ENCODE data around the gene ADARB2. TPM values are rescaled to one million over a fixed set of nuclear protein-coding genes. Genes with fewer than 3 reads are reported as not detected.
"Not testable (repeated sequence)": the region's sequence is repeated elsewhere in the genome, so short reads cannot be mapped to it uniquely, and the experiment has no call there.

Gene ADARB2
- total RNA-seq, 1 donor from 2014 or later, result 1.3 TPM

DNA sequence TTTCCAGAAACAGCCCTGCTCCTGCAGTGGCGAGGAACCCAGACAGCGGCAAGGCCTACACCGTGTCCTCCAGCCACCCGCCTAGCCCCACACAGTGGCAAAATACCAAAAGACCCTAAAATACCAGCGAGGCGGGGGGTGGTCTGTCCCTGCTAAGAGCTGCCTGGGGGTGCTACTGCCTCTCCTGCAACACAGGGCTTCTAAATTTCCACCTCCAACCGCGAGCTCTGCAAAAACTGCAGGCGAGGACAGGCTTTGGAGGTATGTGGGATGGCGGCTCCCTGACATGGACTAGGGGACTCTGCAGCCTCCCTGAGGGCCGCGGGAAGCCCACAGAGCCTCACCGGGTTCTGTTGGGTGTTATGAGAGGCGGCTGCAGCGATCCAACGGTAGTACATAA, 558.8 kb downstream of the ADARB2 start:
- no peak for DNase-seq (ENCODE audit: low spot score)

DNA sequence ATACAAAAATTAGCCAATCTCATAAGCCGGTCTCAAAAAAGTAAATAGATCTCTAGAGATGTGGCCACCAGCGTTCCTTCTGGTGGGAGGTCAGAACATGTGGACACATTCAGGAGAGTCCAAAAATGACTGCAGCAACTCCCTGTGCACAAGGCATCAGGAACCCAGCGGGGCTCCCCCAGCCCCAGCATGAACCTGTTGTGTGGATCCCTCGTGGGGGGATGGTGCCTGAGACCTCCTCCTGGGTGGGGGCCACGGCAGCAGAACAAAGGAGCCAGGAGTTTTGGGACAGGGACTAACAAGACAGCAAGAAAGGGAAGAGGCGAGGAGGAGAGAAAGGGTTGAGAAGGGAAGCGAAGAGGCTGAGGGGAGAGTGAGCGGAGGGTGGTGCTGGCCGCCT, 559.4 kb downstream of the ADARB2 start:
- DNase-seq (ENCODE audit: low spot score), result no peak

DNA sequence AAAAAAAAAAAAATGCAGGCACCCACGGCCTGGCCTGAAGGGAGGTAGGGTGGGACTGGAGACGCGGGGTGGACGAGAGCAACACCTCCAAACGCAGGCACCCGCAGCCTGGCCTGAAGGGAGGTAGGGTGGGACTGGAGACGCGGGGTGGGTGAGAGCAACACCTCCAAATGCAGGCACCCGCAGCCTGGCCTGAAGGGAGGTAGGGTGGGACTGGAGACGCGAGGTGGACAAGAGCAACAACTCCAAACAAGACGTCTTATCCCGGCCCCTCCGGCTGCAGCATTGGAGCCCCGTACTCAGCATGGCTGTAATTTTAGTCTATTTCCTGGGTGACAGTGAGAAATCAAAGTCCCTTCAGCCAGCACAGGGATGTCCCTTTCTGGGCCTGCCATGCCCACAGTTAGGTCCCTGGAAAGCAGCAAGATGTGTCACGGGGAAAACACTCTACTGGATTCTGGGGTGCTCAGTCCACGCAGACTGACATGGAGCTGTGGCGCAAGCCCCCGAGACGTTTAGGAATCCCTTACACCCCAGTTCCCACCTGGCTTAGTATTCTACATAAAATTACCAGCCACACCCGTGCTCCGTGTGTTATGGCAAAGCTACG, 561.3 kb downstream of the ADARB2 start:
- no peak for DNase-seq (ENCODE audit: low spot score)

DNA sequence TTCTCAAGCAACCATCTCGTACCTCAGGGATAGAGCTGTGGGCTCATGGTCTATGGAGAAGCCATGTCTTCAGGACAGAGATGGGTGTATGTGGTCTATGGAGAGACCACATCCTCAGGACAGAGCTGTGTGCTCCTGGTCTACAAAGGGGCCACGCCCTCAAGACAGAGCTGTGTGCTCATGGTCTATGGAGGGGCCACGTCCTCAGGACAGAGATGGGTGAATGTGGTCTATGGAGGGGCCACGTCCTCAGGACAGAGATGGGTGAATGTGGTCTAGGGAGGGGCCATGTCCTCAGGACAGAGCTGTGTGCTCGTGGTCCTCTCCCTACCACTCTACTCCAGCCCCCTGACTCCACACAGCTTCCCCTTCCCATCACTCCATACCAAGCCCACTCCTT, 563.3 kb downstream of the ADARB2 start:
- DNase-seq (ENCODE audit: low spot score), result no peak

DNA sequence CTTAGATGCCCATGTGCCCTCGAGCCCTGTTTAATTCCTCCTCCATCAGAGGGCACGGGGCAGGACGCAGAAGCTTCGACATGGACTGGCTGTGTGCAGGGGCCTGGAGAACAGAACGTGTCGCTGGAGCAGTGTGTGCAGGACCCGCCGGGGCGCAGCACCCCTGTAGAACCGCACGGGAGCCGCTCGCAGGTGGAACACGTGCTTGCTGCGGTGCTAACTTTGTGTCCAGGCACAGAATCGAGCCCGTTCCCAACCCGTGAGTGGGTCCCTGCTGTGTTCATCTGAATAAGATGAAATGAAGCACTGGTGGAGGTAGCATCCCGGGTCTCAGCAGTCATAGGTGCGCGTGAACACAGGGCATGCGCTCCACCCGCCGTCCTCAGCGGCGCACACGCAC, 564.2 kb downstream of the ADARB2 start:
- no peak for DNase-seq (ENCODE audit: low spot score)

DNA sequence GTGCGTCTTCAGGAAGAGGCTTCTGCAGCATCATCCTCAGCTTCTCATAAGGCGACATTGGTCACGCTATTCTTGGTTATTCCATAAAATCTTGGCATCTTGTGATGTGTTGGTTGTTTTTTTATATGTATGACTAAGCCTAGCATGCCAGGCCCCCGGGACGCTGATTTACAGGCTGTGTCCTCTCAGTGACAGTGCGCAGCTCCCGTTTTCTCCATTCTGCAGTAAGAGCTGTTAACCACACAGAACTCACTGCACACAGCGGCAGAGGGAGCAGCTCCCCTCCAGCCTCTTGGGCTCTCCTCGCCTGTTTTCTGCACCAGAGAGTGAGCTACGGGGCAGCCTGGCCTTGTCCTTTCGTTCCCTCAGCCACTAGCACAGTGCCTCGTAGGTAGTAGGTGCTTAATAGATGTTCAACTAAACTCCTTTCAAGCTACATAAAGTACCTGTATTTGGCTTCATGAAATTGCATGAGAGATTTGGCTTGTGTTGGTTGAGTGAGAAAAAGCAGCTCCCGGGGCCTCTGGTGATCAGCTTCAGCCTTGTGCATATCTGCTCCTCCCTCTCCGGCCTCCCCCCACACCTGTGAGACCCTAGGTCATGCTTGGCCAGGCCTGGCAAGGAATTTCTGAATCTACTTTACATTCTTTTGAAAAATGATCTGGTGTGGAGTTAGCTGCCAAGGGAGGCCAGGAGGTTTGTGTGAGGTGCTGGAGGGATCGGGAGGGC, 564.9 kb downstream of the ADARB2 start:
- DNase-seq (ENCODE audit: low spot score), result no peak

DNA sequence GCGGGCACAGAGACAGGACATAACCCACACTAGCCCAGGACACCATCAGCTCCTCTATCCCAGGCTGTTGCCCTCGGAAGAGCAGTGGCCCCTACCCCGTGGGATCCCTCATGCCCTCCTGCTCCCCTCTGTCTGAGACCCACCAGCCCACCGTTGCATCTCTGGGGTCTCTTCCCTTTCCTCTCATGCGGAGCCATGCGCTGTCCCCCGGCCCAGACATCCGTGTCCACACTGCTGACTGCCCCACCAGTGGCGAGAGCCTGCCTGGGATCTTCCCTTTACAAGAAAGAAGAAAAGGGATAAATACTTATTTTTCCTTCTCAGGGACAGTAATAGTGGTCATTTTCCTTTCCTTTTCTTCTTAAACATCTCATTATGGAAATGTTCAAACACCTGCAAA, 565.7 kb downstream of the ADARB2 start:
- DNase-seq (ENCODE audit: low spot score), result no peak

DNA sequence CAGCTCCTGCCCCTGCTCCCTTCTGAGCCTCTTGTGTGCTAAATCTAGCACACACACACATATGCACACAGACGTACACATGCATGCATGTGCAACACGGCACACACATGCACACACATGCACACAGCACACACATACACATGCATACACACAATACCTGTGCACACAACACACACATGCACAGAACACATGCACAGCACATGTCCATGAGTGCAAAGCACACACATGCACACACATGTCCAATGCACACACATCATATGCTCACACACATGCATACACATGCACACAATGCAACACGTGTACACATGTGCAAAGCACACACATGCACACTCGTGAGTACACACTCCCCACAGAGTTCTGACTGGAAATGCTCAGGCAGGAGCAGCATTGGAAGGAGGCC, 566.1 kb downstream of the ADARB2 start:
- DNase-seq (ENCODE audit: low spot score), result no peak

DNA sequence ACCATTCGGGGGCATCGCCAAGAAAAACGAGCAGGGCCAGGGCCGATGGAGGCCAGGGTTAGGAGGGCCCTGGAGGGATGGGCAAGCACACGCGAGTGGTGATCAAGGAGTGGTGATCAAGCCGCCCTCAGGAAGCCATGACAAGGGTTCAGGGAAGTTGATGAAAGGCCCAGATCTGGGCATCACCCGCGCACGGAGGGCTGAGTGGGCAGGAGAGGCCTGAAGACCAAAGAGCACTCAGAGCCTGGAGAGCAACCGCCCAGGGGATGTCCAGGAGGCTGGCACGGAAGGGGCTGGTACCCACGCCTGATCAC, 566.5 kb downstream of the ADARB2 start:
- no peak for DNase-seq (ENCODE audit: low spot score)

DNA sequence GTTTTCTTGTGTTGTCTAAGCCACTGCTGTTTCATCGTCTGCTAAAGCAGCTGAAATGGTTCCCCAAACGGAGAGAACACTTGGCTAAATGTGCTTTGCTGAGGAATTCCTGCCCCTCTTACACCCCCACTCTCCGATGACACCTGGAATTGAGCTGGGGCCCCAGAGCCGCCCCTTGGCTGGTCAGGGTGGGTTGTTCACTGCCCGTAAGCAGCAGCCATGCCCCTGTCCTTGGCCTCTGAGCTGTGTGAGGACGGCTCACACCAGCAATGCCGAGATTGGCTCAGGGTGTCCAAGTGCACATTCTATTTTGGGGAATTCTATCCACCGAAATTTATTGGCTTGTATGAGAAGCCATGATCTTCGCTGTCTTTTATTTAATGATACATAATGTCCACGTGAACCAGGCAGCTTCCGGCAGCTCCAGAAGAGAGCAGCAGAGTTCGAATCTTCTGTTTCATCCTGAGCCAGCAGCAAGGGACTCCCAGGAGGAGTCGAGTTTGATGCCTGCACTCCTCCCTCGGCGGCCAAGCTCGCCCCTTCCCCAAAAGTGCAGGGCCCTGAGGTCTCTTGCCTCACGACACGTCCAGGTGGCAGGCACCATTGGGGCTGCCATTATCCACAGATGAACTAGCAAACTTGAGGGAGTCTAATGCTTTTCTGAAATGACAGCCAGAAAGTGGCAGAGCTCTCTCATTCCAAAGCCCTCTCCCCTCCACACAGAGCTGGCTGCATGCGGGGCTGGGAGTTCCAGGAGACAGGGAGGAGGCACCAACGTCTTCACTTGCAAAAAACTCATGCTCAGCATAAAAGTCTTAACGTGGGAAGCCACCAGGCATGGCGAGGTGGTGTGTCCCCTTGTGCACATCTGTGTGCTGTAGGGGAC, 567.1 kb downstream of the ADARB2 start:
- no peak for DNase-seq (ENCODE audit: low spot score)

DNA sequence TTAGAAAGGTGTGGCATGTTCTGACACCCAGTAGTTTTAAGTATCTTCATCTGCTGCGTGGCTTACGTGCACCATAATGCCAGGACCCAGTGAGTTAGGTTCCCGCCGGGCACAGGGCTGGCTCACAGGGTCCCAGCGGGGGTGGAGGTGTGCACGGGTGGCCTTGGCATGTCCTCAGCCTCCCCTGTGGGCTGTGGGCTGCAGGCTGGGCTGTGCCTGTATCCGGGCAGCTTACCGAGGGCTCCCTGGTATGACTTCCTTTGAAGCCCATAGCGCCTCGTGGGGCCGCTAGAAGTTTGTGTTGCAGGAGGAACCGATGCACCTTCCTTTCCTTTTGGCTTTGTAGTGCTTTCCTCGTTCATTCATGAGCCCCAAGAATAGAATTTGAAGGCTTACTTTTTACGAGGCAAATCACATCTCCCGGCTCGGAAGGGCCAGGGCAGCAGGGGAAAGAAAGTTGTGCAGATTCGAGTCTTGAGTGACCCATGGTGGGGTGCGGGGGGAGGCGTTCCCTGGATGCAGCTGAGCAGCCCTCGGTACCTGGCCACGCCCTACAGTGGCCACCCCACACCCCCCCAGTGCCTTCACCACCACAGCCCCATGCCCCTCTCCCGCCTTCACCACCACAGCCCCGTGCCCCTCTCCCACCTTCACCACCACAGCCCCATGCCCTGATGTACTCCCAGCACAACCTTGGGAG, 568.0 kb downstream of the ADARB2 start:
- no peak for DNase-seq (ENCODE audit: low spot score)

DNA sequence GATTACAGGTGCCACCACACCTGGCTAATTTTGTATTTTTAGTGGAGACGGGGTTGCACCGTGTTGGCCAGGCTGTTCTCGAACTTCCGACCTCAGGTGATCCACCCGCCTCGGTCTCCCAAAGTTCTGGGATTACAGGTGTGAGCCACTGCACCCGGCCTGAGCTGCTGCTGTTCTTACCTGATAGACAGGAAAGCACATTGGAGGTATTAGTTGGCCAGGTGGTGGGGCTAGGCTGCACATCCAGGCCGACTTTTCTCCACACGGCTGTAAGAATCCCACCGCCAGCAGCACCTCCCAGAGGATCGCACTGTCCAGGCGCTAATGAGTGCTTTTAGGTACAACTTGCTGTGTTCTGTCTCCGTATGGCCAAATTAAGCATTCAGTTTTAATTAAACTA, 568.6 kb downstream of the ADARB2 start:
- DNase-seq (ENCODE audit: low spot score), result no peak

DNA sequence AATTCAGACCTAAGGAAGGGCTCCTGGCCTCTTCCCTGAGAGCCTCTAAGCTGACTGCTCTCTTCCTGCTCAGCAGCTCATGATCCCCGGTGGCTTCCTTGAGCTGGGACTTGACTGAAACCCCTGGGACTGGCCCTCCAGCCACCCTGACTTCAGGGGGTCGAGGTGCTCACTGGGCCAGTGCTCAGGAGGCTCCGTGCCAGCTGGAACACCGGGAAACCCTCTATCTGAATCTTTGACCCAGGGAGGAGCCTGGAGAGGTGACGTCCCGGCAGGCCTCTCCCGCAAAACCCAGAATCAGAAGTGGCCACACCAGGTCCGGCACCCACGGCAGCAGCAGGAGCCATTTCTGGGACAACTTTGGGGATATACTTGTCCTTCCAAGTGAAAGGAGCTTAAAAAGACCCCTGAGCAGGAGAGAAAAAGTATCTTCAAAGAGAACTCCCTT, 570.5 kb downstream of the ADARB2 start:
- no peak for DNase-seq (ENCODE audit: low spot score)

DNA sequence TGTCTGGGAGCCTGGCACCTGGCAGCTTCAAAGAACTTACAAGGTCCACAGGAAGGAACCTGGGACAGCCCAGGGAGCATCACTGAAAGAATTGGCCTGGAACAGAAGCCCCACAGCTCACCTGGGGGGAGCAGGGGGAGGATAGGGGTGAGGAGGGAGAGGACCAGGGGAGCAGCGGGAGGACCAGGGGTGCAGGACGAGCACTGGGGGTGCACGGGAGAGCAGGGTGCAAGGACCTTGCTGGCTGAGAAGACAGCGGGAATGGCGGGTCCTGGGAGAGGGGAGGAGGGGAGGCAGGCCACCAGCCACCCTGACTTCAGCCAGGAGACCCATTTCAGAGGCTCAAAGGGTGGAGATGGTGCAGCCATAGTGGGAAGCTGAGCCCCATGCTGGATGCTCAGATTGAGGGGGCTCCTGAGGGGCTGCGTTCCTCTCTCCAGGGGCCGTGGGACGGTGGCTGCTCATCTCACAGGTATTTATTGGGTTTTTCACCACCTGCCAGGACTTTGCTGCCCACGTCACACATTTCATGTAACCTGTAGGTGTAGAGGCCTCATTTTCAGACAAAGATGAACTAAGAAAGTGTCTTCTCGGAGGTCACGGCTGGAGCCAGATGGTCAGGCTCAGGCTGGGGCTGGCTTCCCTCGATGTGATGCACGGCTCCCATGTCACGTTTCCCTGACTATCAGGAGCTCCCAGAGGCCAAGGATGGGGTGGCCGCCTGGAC, 571.1 kb downstream of the ADARB2 start:
- DNase-seq (ENCODE audit: low spot score), result no peak

DNA sequence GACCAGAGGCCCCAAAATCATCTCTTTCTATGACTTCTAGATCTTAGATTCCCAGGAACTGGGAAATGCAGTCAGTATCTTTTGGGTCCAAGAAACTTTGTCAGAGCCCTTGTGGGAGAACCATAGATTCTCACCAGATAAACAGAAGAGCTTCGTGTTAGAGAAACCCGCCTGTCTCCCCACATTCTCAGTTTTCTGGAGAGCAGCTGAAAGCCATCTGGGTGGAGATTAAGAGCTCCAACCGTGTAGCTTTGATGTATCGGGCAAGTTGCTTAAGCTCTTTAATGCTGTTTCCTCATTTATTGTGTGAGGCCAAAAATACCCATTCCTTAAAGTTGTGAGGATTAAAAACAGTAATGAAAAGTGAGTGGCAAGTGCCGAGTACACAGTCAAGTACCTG, 573.5 kb downstream of the ADARB2 start:
- no peak for DNase-seq (ENCODE audit: low spot score)

DNA sequence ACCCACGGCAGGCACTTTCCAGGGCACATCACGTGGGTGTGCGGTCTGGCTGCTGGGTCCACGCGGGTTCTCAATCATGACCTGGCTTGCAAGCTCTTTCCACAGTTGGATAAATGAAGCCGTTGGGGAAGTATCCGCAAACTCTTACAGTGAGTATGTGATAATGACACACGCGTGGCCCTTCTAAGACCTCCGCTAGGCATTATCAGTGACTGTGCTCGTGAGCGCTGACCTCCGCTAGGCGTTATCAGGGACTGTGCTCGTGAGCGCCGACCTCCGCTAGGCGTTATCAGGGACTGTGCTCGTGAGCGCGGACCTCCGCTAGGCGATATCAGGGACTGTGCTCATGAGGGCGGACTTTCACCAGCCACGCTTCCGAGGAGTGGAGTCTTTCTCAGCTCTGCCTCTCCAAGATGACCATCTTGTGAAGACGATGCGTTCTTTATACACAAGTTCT, 574.1 kb downstream of the ADARB2 start:
- DNase-seq (ENCODE audit: low spot score), result no peak

DNA sequence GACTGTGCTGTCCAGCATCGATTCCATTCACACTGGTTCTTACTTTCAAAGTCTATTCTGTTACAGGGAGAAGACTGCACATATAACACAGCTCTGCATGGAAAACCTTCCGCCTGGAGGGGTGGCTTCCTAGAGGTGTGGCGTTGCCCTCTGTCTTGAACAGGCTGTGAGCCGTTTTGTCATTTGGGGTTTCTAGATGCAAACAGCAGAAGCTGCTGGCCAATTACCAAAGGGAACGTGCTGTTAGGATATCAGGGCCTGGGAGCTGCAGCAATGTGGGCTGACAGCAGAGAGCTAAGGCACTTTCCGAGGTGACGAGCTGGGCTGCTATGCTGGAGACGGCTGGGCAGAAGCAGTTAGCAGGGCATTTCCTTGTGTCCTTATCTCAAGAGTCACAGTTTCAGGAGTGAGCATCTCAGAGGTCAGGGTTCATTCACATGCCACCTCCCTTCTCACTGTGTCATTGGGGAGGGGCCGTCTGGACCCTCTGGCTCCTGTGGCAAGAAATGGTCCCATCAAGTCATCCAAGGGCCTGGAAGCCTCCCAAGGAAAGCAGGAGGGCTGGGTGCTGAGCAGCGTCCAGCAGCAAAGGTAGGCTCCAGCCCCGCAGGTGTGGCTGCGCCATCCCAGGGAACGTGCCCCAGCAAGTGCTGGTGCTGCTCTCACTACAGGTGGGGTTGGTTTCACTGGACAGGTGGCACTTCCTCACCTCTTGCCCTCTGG, 574.7 kb downstream of the ADARB2 start:
- no peak for DNase-seq (ENCODE audit: low spot score)

DNA sequence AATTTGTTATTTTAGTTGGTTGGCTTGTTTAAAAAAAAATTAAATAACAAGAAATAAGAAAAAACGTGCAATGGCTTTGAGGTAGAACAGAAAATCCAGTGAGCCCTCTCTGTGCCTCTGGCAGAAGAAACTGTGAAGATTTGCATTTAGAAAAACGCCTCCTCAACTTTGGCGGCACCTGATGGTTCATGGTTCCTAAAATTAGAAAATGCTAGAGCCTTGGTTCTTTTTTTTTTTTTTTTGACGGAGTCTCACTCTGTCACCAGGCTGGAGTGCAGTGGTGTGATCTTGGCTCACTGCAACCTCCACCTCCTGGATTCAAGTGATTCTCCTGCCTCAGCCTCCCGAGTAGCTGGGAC, 576.0 kb downstream of the ADARB2 start:
- DNase-seq (ENCODE audit: low spot score), result not testable (repeated sequence)

DNA sequence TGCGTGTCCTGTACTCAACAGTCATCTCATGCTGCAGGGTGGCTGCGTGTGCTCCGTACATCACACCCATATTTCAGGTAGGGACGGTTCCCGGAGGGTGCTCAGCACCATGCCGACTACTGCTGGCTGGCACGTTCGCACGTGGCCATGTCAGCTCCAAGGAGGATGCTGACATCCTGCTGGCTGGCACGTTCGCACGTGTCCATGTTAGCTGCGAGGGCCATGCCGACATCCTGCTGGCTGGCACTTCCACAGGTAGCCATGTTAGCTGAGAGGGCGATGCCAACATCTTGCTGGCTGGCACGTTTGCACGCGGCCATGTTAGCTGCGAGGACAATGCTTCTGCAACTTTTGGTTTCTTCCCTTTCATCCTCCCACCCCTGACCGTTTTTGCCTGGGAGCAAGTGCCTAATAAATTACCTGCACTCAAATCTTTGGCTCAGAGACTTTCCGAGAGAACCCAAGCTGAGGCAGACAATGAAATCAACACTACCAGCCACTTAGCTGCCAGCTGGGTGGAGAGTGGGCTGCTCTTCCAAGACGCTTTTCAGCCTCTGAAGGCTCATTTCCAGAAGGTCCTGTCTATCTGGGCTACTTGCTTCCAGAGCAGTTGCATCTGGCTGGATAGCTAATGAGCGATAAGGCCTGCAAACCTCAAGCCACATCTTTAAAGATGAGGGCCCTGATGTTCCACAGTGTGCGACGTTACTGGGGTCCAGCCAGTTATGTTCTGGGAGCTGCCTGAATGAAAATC, 576.6 kb downstream of the ADARB2 start:
- DNase-seq (ENCODE audit: low spot score), result no peak

Data from mucosa of gallbladder (tissue), 1 donor.